GM12864 (cell line): ENCODE data around the gene IL10RB.

Experiments
- DNase-seq: peaks from one replicate; pipeline ENCODE4 v3.0.0-alpha.2; 2011; ENCODE audit warnings: low read depth
- H3K4me3 ChIP-seq: 2 replicates; pipeline ENCODE4 v1.5.1; 2011; ENCODE audit warnings: mild to moderate bottlenecking, low read depth, low read length, control low read depth
- CTCF ChIP-seq: IDR thresholded peaks from 2 replicates; pipeline ENCODE4 v1.5.1; 2011; ENCODE audit warnings: low read depth, mild to moderate bottlenecking, moderate library complexity, low read length, control low read depth, inconsistent platforms; ENCODE audit errors: missing control alignments

Gene IL10RB

GRCh38 chr21:33229784-33230544 is 36.2 kb upstream of the IL10RB start, which contains the start of gene IFNAR2:
IFNAR2 (plus strand) TSS chr21:33229938; CDS start chr21:33241923, 11,985 bp downstream.
- TF ChIP-seq CTCF: no peak
- DNase-seq: no peak
- peak within 1 kb of the TSS; percentile 94 for H3K4me3 ChIP-seq

- H3K4me3 ChIP-seq: peak overlapping the region; percentile 94
- TF ChIP-seq CTCF: peak; percentile 22
Measured at GRCh38 chr21:33230545-33231324, 35.4 kb upstream of the IL10RB start.

GRCh38 chr21:33231526-33231925 is 34.6 kb upstream of the IL10RB start:
- DNase-seq: no peak
- peak overlapping the region; percentile 94 for H3K4me3 ChIP-seq
- no peak for TF ChIP-seq CTCF

More at GRCh38 chr21:33230545-33231324, 35.4 kb upstream of the IL10RB start:
- no peak for DNase-seq

GRCh38 chr21:33232291-33233034 is 33.7 kb upstream of the IL10RB start:
- H3K4me3 ChIP-seq: peak overlapping the region; percentile 94
- no peak for TF ChIP-seq CTCF
- no peak for DNase-seq

GRCh38 chr21:33234635-33235520 is 31.3 kb upstream of the IL10RB start:
- TF ChIP-seq CTCF: no peak
- 0 out of 2 replicates have a peak overlapping the region, but pooled peaks have one; percentile 7 for H3K4me3 ChIP-seq
- no peak for DNase-seq
